PFSK-1 (cell line): ENCODE data around the gene EPHA3.

Source experiments
- FOXP2 ChIP-seq: optimal IDR thresholded peaks from 2 replicates; pipeline ENCODE3; 2011; ENCODE audit warnings: borderline replicate concordance, control low read depth, inconsistent platforms; ENCODE audit not compliant: insufficient read depth; ENCODE audit errors: extremely low read length, extremely low read depth
- POLR2AphosphoS5 ChIP-seq: IDR thresholded peaks from 2 replicates; pipeline ENCODE4 v1.6.1; 2012; ENCODE audit warnings: low read depth, mild to moderate bottlenecking, control low read depth, low read length, moderate library complexity
- TAF1 ChIP-seq: IDR thresholded peaks from 2 replicates; pipeline ENCODE4 v1.6.1; 2012; ENCODE audit warnings: low read length, control low read depth, borderline replicate concordance; ENCODE audit not compliant: insufficient read depth

DNA sequence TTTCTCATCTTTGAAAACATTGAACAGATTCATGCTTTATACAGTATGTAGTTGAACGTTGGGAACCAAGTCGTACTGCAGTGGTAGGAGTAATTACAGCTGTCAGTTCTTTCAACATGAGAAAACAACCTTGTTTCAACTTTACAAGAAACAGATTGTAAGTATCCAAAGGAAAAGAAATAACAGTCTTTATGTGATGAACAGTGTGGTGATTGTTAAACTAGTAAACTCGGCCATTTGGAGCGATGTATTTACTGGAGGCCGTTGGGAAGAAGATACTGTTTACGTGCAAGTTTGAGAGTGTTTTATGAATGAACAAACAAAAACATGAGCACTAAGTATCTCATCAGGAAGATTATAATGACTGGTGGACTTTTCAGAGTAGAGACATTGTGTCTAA, 48.4 kb downstream of the EPHA3 start:
- TF ChIP-seq POLR2AphosphoS5 (no peak), TAF1 (no peak), FOXP2 (no peak)
